Measurements from ENCODE around the gene FAM168A.

FAM168A gene

GRCh38 chr11:73416786-73417185, 181.1 kb downstream of the FAM168A start:
- DNase-seq, result no peak

GRCh38 chr11:73415854-73416615, 181.9 kb downstream of the FAM168A start:
- no peak for DNase-seq

GRCh38 chr11:73414977-73415651, 182.8 kb downstream of the FAM168A start:
- DNase-seq, result no peak

GRCh38 chr11:73413256-73413655, 184.7 kb downstream of the FAM168A start:
- DNase-seq, result no peak

GRCh38 chr11:73412308-73412707, 185.6 kb downstream of the FAM168A start:
- DNase-seq, result no peak

- no peak for DNase-seq
Observed at GRCh38 chr11:73411031-73411430, 186.9 kb downstream of the FAM168A start.

- DNase-seq, result no peak
Observed at GRCh38 chr11:73410627-73411026, 187.3 kb downstream of the FAM168A start.

DNA sequence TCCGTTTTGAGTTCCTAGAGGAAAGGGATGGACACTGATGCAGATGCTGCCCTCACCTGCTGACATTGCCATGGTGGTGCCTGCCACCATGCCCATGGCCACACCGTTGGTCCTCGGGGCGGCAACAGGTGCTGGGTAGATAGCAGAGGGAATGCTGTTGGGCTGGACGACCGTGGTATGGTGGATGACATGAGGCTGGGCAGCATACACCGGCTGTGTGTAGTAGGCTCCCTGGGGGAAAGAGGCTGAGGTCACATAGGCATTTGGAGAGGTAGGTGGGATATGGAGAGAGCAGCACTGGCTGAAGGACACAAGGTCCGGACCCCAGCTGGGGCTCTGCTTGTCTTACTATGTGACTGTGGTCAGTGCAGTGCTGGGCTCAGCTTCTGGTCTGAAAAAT, 188.5 kb downstream of the FAM168A start:
- no peak for DNase-seq

- no peak for DNase-seq
Observed at GRCh38 chr11:73406619-73407018, 191.3 kb downstream of the FAM168A start.

DNA sequence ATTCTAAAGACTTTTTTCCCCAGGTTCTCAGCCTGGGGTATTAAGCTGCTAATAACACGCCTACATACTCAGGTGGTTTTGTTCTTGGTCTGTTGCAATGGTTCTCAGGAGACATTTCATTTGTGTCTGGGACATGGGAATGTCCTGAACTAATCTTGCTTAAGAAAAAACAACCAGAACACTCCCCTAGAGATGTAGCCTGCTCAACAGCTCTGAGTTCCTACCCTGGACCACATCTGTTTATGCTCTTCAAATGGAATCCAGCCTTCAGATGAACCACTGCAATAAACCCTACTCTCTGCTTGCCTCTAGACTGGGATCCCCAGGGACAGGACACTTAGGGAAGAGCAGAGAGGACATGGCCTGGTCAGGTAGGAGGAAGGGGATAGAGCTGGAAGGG, 191.8 kb downstream of the FAM168A start:
- no peak for DNase-seq

DNA sequence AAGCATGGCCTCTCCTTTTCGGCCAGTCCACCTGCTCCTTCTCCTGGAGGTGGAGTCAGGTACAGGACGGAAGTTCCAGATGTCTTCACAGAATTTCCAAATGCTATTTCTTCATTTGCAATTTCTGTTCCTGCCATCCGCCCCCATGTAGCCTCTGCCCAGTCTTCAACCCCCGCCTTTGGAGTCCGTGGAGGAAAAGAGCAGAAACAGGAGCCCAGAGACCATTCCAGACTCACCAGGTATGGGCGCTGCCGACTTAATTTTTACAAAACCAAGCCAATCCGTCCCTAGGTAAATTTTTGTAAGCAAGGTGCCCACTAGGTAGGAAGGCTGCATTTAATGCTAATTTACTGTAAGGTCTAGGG, 192.8 kb downstream of the FAM168A start:
- DNase-seq, result no peak

- DNase-seq, result no peak
Observed at GRCh38 chr11:73404506-73405145, 193.3 kb downstream of the FAM168A start.

DNA sequence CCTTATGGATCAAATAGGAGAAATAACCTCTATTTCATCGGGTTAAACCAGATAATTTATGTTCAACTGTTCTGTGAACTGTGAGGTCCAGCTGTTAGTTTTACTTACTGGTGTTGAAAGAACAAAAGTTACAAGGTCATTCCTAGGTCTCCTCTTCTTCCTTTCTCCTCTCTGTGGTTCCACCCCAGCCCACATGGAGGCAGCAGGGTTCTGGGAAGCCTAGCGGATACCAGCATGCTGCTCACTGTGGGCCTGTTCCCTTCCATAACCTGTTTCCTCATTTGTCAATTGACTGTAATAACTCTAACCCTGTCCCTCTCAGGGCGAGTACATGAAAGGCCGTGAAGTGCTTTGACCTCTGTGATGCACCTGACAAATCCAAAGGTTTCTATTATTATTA, 193.9 kb downstream of the FAM168A start:
- DNase-seq, result no peak

- DNase-seq, result no peak
Observed at GRCh38 chr11:73403541-73403940, 194.4 kb downstream of the FAM168A start.

- DNase-seq, result no peak
Observed at GRCh38 chr11:73402834-73403185, 195.1 kb downstream of the FAM168A start.

GRCh38 chr11:73401924-73402833, 195.7 kb downstream of the FAM168A start:
- DNase-seq, result no peak

- no peak for DNase-seq
Observed at GRCh38 chr11:73401217-73401923, 196.5 kb downstream of the FAM168A start.

DNA sequence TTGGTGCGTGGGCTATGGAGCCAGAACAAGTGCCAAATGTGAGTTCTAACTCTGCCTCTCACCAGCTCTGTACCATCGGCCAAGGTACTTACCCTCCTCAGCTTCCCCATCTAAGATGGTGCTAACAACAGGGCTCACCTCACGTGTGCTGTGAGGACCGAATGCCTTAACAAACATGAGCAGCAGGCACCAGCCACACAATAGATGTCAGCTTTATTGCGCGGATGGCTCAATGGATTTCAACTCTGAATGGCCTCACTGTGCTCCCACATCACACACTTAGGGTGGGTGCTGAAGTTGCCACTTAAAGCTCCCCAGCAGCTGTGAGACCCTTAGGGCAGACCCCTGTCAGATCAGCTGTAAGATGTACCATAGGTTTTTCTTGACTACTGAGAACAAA, 197.6 kb downstream of the FAM168A start:
- DNase-seq, result no peak

GRCh38 chr11:73399636-73400035, 198.3 kb downstream of the FAM168A start:
- no peak for DNase-seq

GRCh38 chr11:73399159-73399590, 198.7 kb downstream of the FAM168A start:
- DNase-seq, result no peak

DNA sequence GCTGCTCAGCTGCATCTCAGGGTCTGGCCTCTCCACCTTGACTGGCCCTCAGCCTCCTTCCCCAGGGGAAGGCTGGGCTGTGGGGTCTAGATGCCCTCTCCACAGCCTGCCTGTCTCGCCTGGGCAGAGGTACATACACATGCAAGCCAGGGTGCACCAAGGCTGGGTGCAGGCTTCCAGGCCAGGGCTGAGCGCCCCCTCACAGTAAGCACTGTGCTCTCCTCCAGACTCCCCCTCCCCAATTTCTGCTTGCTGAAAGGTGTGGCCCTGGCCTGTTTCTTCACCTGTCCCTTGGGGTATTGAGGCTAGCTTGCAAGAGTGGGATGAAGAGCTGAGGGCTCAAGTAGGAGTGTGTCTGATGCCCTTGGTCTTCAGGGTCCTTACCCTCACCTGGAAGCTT, 199.2 kb downstream of the FAM168A start:
- no peak for DNase-seq

- DNase-seq, result no peak
Observed at GRCh38 chr11:73398132-73398526, 199.8 kb downstream of the FAM168A start.

Measured in activated CD4-positive, alpha-beta T cell treated with anti-CD3 and anti-CD28 coated beads for 48 hours (primary cell).